ENCODE data around the gene SNTG2.
"Not testable (repeated sequence)": the region's sequence is repeated elsewhere in the genome, so short reads cannot be mapped to it uniquely, and the experiment has no call there.

The SNTG2 gene

GRCh38 chr2:1209761-1210160 lies 259.1 kb downstream of the SNTG2 start:
- no peak for DNase-seq

GRCh38 chr2:1210352-1210751 lies 259.7 kb downstream of the SNTG2 start:
- no peak for DNase-seq

GRCh38 chr2:1219901-1220573 lies 269.4 kb downstream of the SNTG2 start:
- DNase-seq: no peak

- no peak for DNase-seq
These were observed 271.4 kb downstream of the SNTG2 start for GRCh38 chr2:1222056-1222455.

- no peak for DNase-seq
These were observed 273.1 kb downstream of the SNTG2 start for GRCh38 chr2:1223791-1224190.

GRCh38 chr2:1224901-1225300 lies 274.3 kb downstream of the SNTG2 start:
- DNase-seq: no peak

- no peak for DNase-seq
These were observed 276.1 kb downstream of the SNTG2 start for GRCh38 chr2:1226766-1227165.

- no peak for DNase-seq
These were observed 276.7 kb downstream of the SNTG2 start for GRCh38 chr2:1227274-1227900.

GRCh38 chr2:1229596-1229995 lies 278.9 kb downstream of the SNTG2 start:
- not testable (repeated sequence) for DNase-seq

- no peak for DNase-seq
These were observed 279.7 kb downstream of the SNTG2 start for GRCh38 chr2:1230155-1230893.

GRCh38 chr2:1231466-1232063 lies 280.9 kb downstream of the SNTG2 start:
- DNase-seq: no peak

GRCh38 chr2:1233281-1233680 lies 282.6 kb downstream of the SNTG2 start:
- DNase-seq: no peak

- no peak for DNase-seq
These were observed 284.2 kb downstream of the SNTG2 start for GRCh38 chr2:1234731-1235308.

GRCh38 chr2:1235806-1236205 lies 285.2 kb downstream of the SNTG2 start:
- no peak for DNase-seq

- DNase-seq: no peak
These were observed 286.0 kb downstream of the SNTG2 start for GRCh38 chr2:1236606-1237005.

GRCh38 chr2:1237783-1238182 lies 287.1 kb downstream of the SNTG2 start:
- no peak for DNase-seq

- no peak for DNase-seq
These were observed 288.0 kb downstream of the SNTG2 start for GRCh38 chr2:1238598-1239138.

- DNase-seq: no peak
These were observed 294.5 kb downstream of the SNTG2 start for GRCh38 chr2:1245193-1245592.

- DNase-seq: no peak
These were observed 295.6 kb downstream of the SNTG2 start for GRCh38 chr2:1246239-1246638.

GRCh38 chr2:1246991-1247390 lies 296.3 kb downstream of the SNTG2 start:
- DNase-seq: no peak

- DNase-seq: no peak
These were observed 297.5 kb downstream of the SNTG2 start for GRCh38 chr2:1248187-1248586.

- DNase-seq: no peak
These were observed 299.4 kb downstream of the SNTG2 start for GRCh38 chr2:1249897-1250687.

Measured in stimulated activated CD8-positive, alpha-beta memory T cell treated with anti-CD3 and anti-CD28 coated beads, Interleukin-4, amount 100 ng/mL, for 48 hours (primary cell).